K562 (cell line): Measurements from ENCODE around the gene TMEM126A. TPM values are rescaled to one million over a fixed set of nuclear protein-coding genes. Genes with fewer than 3 reads are reported as not detected.

Experiments used
- ATAC-seq: fragments of 200-7000 bp; cut with Tn5 transposase; 3 replicates; pipeline ENCODE4 v1.9.1; 2020; ENCODE audit warnings: moderate library complexity
- BruUV-seq: library from RNA; stranded (reverse); fragments of 400-500 nt; replicated peaks from 2 replicates; lab custom pipeline; 2021; lab: Mats Ljungman, UMichigan
- CTCF ChIA-PET: fragments of 300-600 bp; formaldehyde crosslinking; extraction: SDS; loops from one replicate; lab custom pipeline; 2021; ENCODE audit warnings: low intra/inter-chr PET ratio; lab: Yijun Ruan, JAX
- POLR2A ChIA-PET: fragments of 300-600, 350-650 bp; sonication (Branson Sonifier 250); formaldehyde crosslinking; extraction: SDS; loops from one replicate; lab custom pipeline; 2021; ENCODE audit warnings: antibody characterized with exemption, inconsistent platforms; lab: Yijun Ruan, JAX
- DNase-seq, 4 experiments: peaks; one replicate each; pipeline versions ENCODE4 v3.0.0 to v3.0.0-alpha.2; 2011 to 2018; ENCODE audit warnings: low spot score in 3 of 4, mixed read lengths in 3 of 4; ENCODE audit errors: extremely low read depth in 1 of 4
- FAIRE-seq: peaks from 2 replicates; lab custom pipeline; 2011; peaks lifted over from hg19 to GRCh38; lab: Jason Lieb, UNC
- H2AFZ ChIP-seq: 2 replicates; pipeline ENCODE4 v1.6.0; 2011; ENCODE audit warnings: low read depth, low read length, control low read depth, inconsistent platforms
- H3K27ac ChIP-seq: fragments of 200-600 bp; 3 replicates; pipeline ENCODE4 v1.8.0; 2011; ENCODE audit warnings: low read depth, mild to moderate bottlenecking, control low read depth, inconsistent platforms, low read length, moderate library complexity, mixed read lengths; ENCODE audit errors: extremely low read depth
- H3K27me3 ChIP-seq, 2 experiments: fragments of 300-600 bp in 1 of 2; 2 replicates in 1 of 2; 3 replicates in 1 of 2; pipeline versions ENCODE4 v1.6.0 to v1.8.0; 2011; ENCODE audit warnings: inconsistent platforms in 2 of 2, low read length in 2 of 2, mild to moderate bottlenecking in 1 of 2, mixed read lengths in 1 of 2, moderate library complexity in 1 of 2; ENCODE audit not compliant: control insufficient read depth in 2 of 2, insufficient read depth in 2 of 2
- H3K36me3 ChIP-seq: fragments of 300-600 bp; 3 replicates; pipeline ENCODE4 v1.8.0; 2011; ENCODE audit warnings: mild to moderate bottlenecking, low read length, inconsistent platforms; ENCODE audit not compliant: control insufficient read depth, insufficient read depth
- H3K4me1 ChIP-seq, 2 experiments: fragments of 200-600 bp in 1 of 2; replicated peaks in 1 of 2; 2 replicates in 1 of 2; 3 replicates in 1 of 2; pipeline versions ENCODE4 v1.5.1 to v1.8.0; 2011; ENCODE audit warnings: inconsistent platforms in 2 of 2, low read length in 2 of 2, mild to moderate bottlenecking in 1 of 2, mixed read lengths in 1 of 2, moderate library complexity in 1 of 2; ENCODE audit not compliant: control insufficient read depth in 2 of 2, insufficient read depth in 2 of 2
- H3K4me2 ChIP-seq: 2 replicates; pipeline ENCODE4 v1.6.1; 2011; ENCODE audit warnings: low read length, control low read depth, inconsistent platforms, mixed read lengths; ENCODE audit not compliant: insufficient read depth
- H3K4me3 ChIP-seq: fragments of 200-600 bp; sonication (generic), shearing (Covaris generic); 2 replicates; pipeline ENCODE4 v1.5.1; 2016; ENCODE audit warnings: control low read depth, inconsistent platforms
- H3K79me2 ChIP-seq: fragments of 200-600 bp; 3 replicates; pipeline ENCODE4 v1.8.0; 2011; ENCODE audit warnings: low read length, inconsistent platforms; ENCODE audit not compliant: control insufficient read depth, insufficient read depth
- H3K9ac ChIP-seq, 2 experiments: 2 replicates each; pipeline versions ENCODE4 v1.6.0 to v1.6.1; 2011; ENCODE audit warnings: low read depth in 2 of 2, low read length in 2 of 2, control low read depth in 1 of 2, inconsistent platforms in 1 of 2, mild to moderate bottlenecking in 1 of 2, mixed read lengths in 1 of 2; ENCODE audit not compliant: insufficient read depth in 1 of 2
- H3K9me1 ChIP-seq: one replicate; pipeline ENCODE4 v1.6.0; 2011; ENCODE audit warnings: inconsistent platforms, mild to moderate bottlenecking, low read length, moderate library complexity; ENCODE audit not compliant: control insufficient read depth, insufficient read depth
- H3K9me3 ChIP-seq: replicated peaks from 2 replicates; pipeline ENCODE4 v1.5.1; 2011; ENCODE audit warnings: low read depth, low read length, inconsistent platforms; ENCODE audit not compliant: control insufficient read depth, insufficient read depth
- H4K20me1 ChIP-seq: replicated peaks from 2 replicates; pipeline ENCODE4 v1.6.1; 2011; ENCODE audit warnings: low read length, inconsistent platforms, mixed read lengths; ENCODE audit not compliant: control insufficient read depth, insufficient read depth
- BHLHE40 ChIP-seq: IDR thresholded peaks from 2 replicates; pipeline ENCODE4 v1.6.1; 2011; ENCODE audit warnings: low read length, improper control_type of control experiment
- ELF4 ChIP-seq: fragments of 450-650 bp; formaldehyde crosslinking; IDR thresholded peaks from 2 replicates; pipeline ENCODE4 v1.4.0; 2022; ENCODE audit warnings: missing genetic modification characterization
- EP400 ChIP-seq: fragments of 450-650 bp; IDR thresholded peaks from 2 replicates; pipeline ENCODE4 v1.6.1; 2017; ENCODE audit warnings: antibody characterized with exemption, mild to moderate bottlenecking, moderate library complexity
- GTF3C2 ChIP-seq: IDR thresholded peaks from 3 replicates; pipeline ENCODE4 v1.6.1; 2011; ENCODE audit warnings: borderline replicate concordance, mild to moderate bottlenecking, moderate library complexity; ENCODE audit not compliant: insufficient read length; ENCODE audit errors: extremely low read depth
- MEIS2 ChIP-seq: fragments of 450-650 bp; IDR thresholded peaks from 2 replicates; pipeline ENCODE4 v1.6.1; 2014; ENCODE audit warnings: mild to moderate bottlenecking; ENCODE audit not compliant: partially characterized antibody
- MGA ChIP-seq: fragments of 450-650 bp; IDR thresholded peaks from 2 replicates; pipeline ENCODE4 v1.6.1; 2016; ENCODE audit warnings: mild to moderate bottlenecking, moderate library complexity
- PHF20 ChIP-seq: fragments of 450-650 bp; IDR thresholded peaks from 2 replicates; pipeline ENCODE4 v1.6.1; 2018; ENCODE audit not compliant: partially characterized antibody
- ZSCAN32 ChIP-seq: fragments of 450-650 bp; formaldehyde crosslinking; IDR thresholded peaks from 2 replicates; pipeline ENCODE4 v1.4.0; 2020; ENCODE audit warnings: mild to moderate bottlenecking, moderate library complexity
- WGBS: fragments of 100-300 bp; shearing (Covaris generic); methylation state at CpG from one replicate; pipeline ENCODE4 v1.1.6; 2016; ENCODE audit warnings: low coverage, mixed read lengths; ENCODE audit not compliant: insufficient coverage; ENCODE audit errors: missing lambda C conversion rate; 5-methylcytosine and 5-hydroxymethylcytosine counted together
- in situ Hi-C: fragments of 300-500 bp; cut with MboI; formaldehyde crosslinking; loops from 4 replicates; pipeline ENCODE4 v1.15.0; 2018; ENCODE audit warnings: inconsistent platforms, mixed read lengths
- intact Hi-C: fragments of 100-400 bp; cut with micrococcal nuclease; formaldehyde crosslinking; loops from 2 replicates; pipeline ENCODE4 v1.14.2; 2022
- polyA plus RNA-seq, 8 experiments: library from polyadenylated mRNA; depleted of rRNA in 4 of 8; stranded (reverse) in 5 of 8; unstranded in 3 of 8; fragments of >200 nt; fragmentation: Nextera tagmentation in 2 of 8; fragmentation: Illumina TruSeq in 1 of 8; extraction: Ambion mirVana in 2 of 8; extraction: Trizol in 1 of 8; gene quantifications; 2 replicates each; pipeline versions ENCODE4 v1.2.1 to v1.2.3, GENCODE V29; 2011 to 2014; ENCODE audit warnings: inconsistent platforms in 1 of 8, missing spikeins in 1 of 8
- total RNA-seq, 7 experiments: library from RNA; depleted of rRNA in 6 of 7; stranded (reverse); fragments of >200 nt in 6 of 7; fragmentation: Illumina TruSeq in 2 of 7; extraction: Trizol in 2 of 7; gene quantifications; 2 replicates each; pipeline versions ENCODE4 v1.2.1 to v1.2.3, GENCODE V29; 2011 to 2021; ENCODE audit warnings: low replicate concordance in 1 of 7

Gene TMEM126A
- total and polyA plus RNA-seq, 9 of the 15 experiments (the other 6 are each of a cell fraction or from before 2014, with no cell fraction given): 19.3 to 154 (median 56.3) TPM

DNA sequence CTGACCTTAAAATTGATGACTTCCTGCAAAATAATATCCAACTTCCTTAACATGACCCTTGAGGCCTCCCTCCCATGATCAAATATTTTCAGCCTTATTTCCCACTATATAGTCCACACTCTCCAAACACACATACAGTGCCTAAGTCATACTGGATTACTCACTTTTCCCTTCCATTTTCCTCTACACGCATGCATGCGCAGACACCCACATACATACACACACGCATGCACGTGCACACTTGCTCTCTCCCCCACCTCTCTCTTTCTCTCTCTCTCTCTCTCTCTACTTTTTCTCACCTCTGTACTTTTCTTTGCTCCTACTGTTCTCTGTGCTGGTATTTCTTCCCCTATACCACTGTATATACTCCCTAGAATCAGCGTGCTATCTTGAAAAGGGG, 48.7 kb upstream of the TMEM126A start:
- H3K27ac ChIP-seq: no peak overlapping the region
- no peaks in the 10 kb centered on the region for H3K27me3 ChIP-seq
- FAIRE-seq (peak; percentile 62), DNase-seq (no peak), ATAC-seq (peak; percentile 59)
- H3K9me1 ChIP-seq: no peaks in the 10 kb centered on the region
- H3K36me3 ChIP-seq: no peaks in the 10 kb centered on the region
- H3K4me3 ChIP-seq: no peak overlapping the region
- TF ChIP-seq GTF3C2: no peak
- TF ChIP-seq ZSCAN32: no peak
- TF ChIP-seq EP400: peak; percentile 16; the same call in 1 of the 2 replicates
- peak; percentile 15; the same call in 1 of the 2 replicates for TF ChIP-seq MGA
- peak; percentile 71 for TF ChIP-seq MEIS2
- peak; percentile 59; the same call in 1 of the 2 replicates for TF ChIP-seq BHLHE40
- peak; percentile 29 for TF ChIP-seq PHF20
- 0 out of 2 replicates have a peak, but pooled peaks have one; percentile 43 for TF ChIP-seq ELF4 (CRISPR knock-in tag)
- no peak overlapping the region for H3K9ac ChIP-seq
- no peaks in the 10 kb centered on the region; a peak in 2 of 5 replicates for H3K4me1 ChIP-seq
- H3K9me3 ChIP-seq: no peaks in the 10 kb centered on the region
- H3K4me2 ChIP-seq: no peak overlapping the region
- no peaks in the 10 kb centered on the region for H4K20me1 ChIP-seq
- peak overlapping the region; percentile 14 for H2AFZ ChIP-seq
- no TSS peak for BruUV-seq
- CTCF ChIA-PET: no interaction called here
- WGBS: 38% methylated on average over 5 of the region's 5 CpGs
- intact Hi-C loops (loop anchor here (5.0 to 10.0 kb wide), 5 partner anchors 63 to 818 kb away; no protein-coding TSS in a partner anchor), in situ Hi-C loops (no loop called here)
- H3K79me2 ChIP-seq: no peaks in the 10 kb centered on the region
- POLR2A ChIA-PET: no interaction called here
